HEK293 (cell line): ENCODE data around the gene BCAS3.

ENCODE experiments used
- CTCF ChIP-seq: fragments of 450-650 bp; formaldehyde crosslinking; IDR thresholded peaks from 2 replicates; pipeline ENCODE4 v1.5.1; 2016; ENCODE audit warnings: missing biosample characterization, missing genetic modification characterization
- GLI4 ChIP-seq: fragments of 450-650 bp; formaldehyde crosslinking; IDR thresholded peaks from 2 replicates; pipeline ENCODE4 v1.5.1; 2016; ENCODE audit warnings: missing biosample characterization, missing genetic modification characterization
- PRDM10 ChIP-seq: fragments of 450-650 bp; formaldehyde crosslinking; IDR thresholded peaks from 2 replicates; pipeline ENCODE4 v1.5.1; 2016; ENCODE audit warnings: missing biosample characterization, missing genetic modification characterization
- REST ChIP-seq: fragments of 450-650 bp; formaldehyde crosslinking; IDR thresholded peaks from 2 replicates; pipeline ENCODE4 v1.5.1; 2016; ENCODE audit warnings: missing biosample characterization, missing genetic modification characterization
- ZBTB49 ChIP-seq: fragments of 450-650 bp; formaldehyde crosslinking; IDR thresholded peaks from 2 replicates; pipeline ENCODE4 v1.5.1; 2016; ENCODE audit warnings: missing biosample characterization, missing genetic modification characterization, low read depth
- ZBTB8A ChIP-seq: fragments of 450-650 bp; formaldehyde crosslinking; IDR thresholded peaks from 2 replicates; pipeline ENCODE4 v1.5.1; 2016; ENCODE audit warnings: missing biosample characterization, missing genetic modification characterization
- ZNF138 ChIP-seq: fragments of 450-650 bp; formaldehyde crosslinking; IDR thresholded peaks from 2 replicates; pipeline ENCODE4 v1.5.1; 2016; ENCODE audit warnings: missing biosample characterization, missing genetic modification characterization, borderline replicate concordance
- ZNF274 ChIP-seq, 2 experiments: fragments of 200-500 bp in 1 of 2; fragments of 450-650 bp in 1 of 2; sonication (Bioruptor generic) in 1 of 2; formaldehyde crosslinking in 1 of 2; IDR thresholded peaks; 2 replicates each; pipeline versions ENCODE4 v1.5.1 to v1.6.1; 2014 to 2016; ENCODE audit warnings: borderline replicate concordance in 1 of 2, inconsistent platforms in 1 of 2, low read length in 1 of 2, missing biosample characterization in 1 of 2, missing genetic modification characterization in 1 of 2
- ZNF426 ChIP-seq: fragments of 450-650 bp; formaldehyde crosslinking; IDR thresholded peaks from 2 replicates; pipeline ENCODE4 v1.5.1; 2017; ENCODE audit warnings: missing biosample characterization, missing genetic modification characterization, mild to moderate bottlenecking, inconsistent platforms, moderate library complexity
- ZNF513 ChIP-seq: fragments of 450-650 bp; IDR thresholded peaks from 2 replicates; pipeline ENCODE4 v1.5.1; 2018; ENCODE audit warnings: missing biosample characterization, missing genetic modification characterization
- ZNF654 ChIP-seq: fragments of 450-650 bp; formaldehyde crosslinking; IDR thresholded peaks from 2 replicates; pipeline ENCODE4 v1.5.1; 2016; ENCODE audit warnings: low read depth, missing biosample characterization, missing genetic modification characterization
- ZNF660 ChIP-seq: fragments of 450-650 bp; IDR thresholded peaks from 2 replicates; pipeline ENCODE4 v1.5.1; 2018; ENCODE audit warnings: missing biosample characterization, mild to moderate bottlenecking, missing genetic modification characterization
- ZNF747 ChIP-seq: fragments of 450-650 bp; formaldehyde crosslinking; IDR thresholded peaks from 2 replicates; pipeline ENCODE4 v1.5.1; 2016; ENCODE audit warnings: missing biosample characterization, missing genetic modification characterization

GRCh38 chr17:61212655-61213054 is 535.0 kb downstream of the BCAS3 start:
- no peak for TF ChIP-seq ZNF138 (tag by site-specific recombination)
- TF ChIP-seq ZNF274 (IDR thresholded peaks at IDR 0.05; ENCODE audit: low read length): no peak
- TF ChIP-seq ZNF274 (tag by site-specific recombination; IDR thresholded peaks at IDR 0.05; ENCODE audit: borderline replicate concordance): no peak
- no peak for TF ChIP-seq CTCF (tag by site-specific recombination)
- no peak for TF ChIP-seq GLI4 (tag by site-specific recombination)
- no peak for TF ChIP-seq ZBTB8A
- no peak for TF ChIP-seq ZNF660
- TF ChIP-seq ZNF747 (tag by site-specific recombination): no peak
- no peak for TF ChIP-seq ZNF513
- no peak for TF ChIP-seq ZBTB49 (tag by site-specific recombination)
- no peak for TF ChIP-seq REST
- TF ChIP-seq ZNF654 (tag by site-specific recombination): no peak
- TF ChIP-seq ZNF426 (tag by site-specific recombination): no peak
- TF ChIP-seq PRDM10 (tag by site-specific recombination): no peak
